HEK293T (cell line): ENCODE data around the gene GJA10.

ENCODE experiments used
- CTCF ChIA-PET: fragments of 350-600 bp; formaldehyde crosslinking; extraction: SDS; loops from one replicate; lab custom pipeline; 2021; ENCODE audit warnings: antibody characterized with exemption, inconsistent platforms; lab: Yijun Ruan, JAX
- POLR2A ChIA-PET: fragments of 350-600 bp; formaldehyde crosslinking; extraction: SDS; loops from one replicate; lab custom pipeline; 2020; ENCODE audit warnings: antibody characterized with exemption, inconsistent platforms; lab: Yijun Ruan, JAX
- DNase-seq: peaks from one replicate; pipeline ENCODE4 v3.0.0; 2012; ENCODE audit warnings: mixed read lengths; ENCODE audit errors: extremely low spot score
- ARNT ChIP-seq: fragments of 450-650 bp; IDR thresholded peaks from 2 replicates; pipeline ENCODE4 v1.6.1; 2017; ENCODE audit warnings: mild to moderate bottlenecking
- BHLHE40 ChIP-seq: fragments of 450-650 bp; IDR thresholded peaks from 2 replicates; pipeline ENCODE4 v1.6.1; 2016; ENCODE audit warnings: mild to moderate bottlenecking, moderate library complexity, borderline replicate concordance
- CTBP1 ChIP-seq: fragments of 450-650 bp; IDR thresholded peaks from 2 replicates; pipeline ENCODE4 v1.6.1; 2016; ENCODE audit warnings: borderline replicate concordance
- ELF4 ChIP-seq: fragments of 450-650 bp; IDR thresholded peaks from 2 replicates; pipeline ENCODE4 v1.6.1; 2017; ENCODE audit warnings: antibody characterized with exemption
- FOXA1 ChIP-seq: fragments of 450-650 bp; IDR thresholded peaks from 2 replicates; pipeline ENCODE4 v1.6.1; 2016; ENCODE audit warnings: mild to moderate bottlenecking
- FOXK2 ChIP-seq: fragments of 450-650 bp; IDR thresholded peaks from 2 replicates; pipeline ENCODE4 v1.6.1; 2016; ENCODE audit warnings: mild to moderate bottlenecking
- FOXM1 ChIP-seq: fragments of 450-650 bp; IDR thresholded peaks from 2 replicates; pipeline ENCODE4 v1.6.1; 2017; ENCODE audit warnings: mild to moderate bottlenecking, borderline replicate concordance
- HDGF ChIP-seq: fragments of 450-650 bp; IDR thresholded peaks from 2 replicates; pipeline ENCODE4 v1.6.1; 2017; ENCODE audit warnings: antibody characterized with exemption, borderline replicate concordance
- L3MBTL2 ChIP-seq: fragments of 450-650 bp; conservative IDR thresholded peaks from 2 replicates; pipeline ENCODE4 v1.6.1; 2016; ENCODE audit warnings: mild to moderate bottlenecking
- LEF1 ChIP-seq: fragments of 450-650 bp; IDR thresholded peaks from 2 replicates; pipeline ENCODE4 v1.6.1; 2017; ENCODE audit warnings: mild to moderate bottlenecking, borderline replicate concordance
- NFRKB ChIP-seq: fragments of 450-650 bp; IDR thresholded peaks from 2 replicates; pipeline ENCODE4 v1.6.1; 2016; ENCODE audit warnings: mild to moderate bottlenecking, moderate library complexity
- PKNOX1 ChIP-seq: fragments of 450-650 bp; IDR thresholded peaks from 2 replicates; pipeline ENCODE4 v1.6.1; 2016
- SP1 ChIP-seq: fragments of 450-650 bp; IDR thresholded peaks from 2 replicates; pipeline ENCODE4 v1.6.1; 2017
- SUZ12 ChIP-seq: fragments of 450-650 bp; IDR thresholded peaks from 2 replicates; pipeline ENCODE4 v1.6.1; 2016; ENCODE audit warnings: mild to moderate bottlenecking
- TARDBP ChIP-seq: fragments of 450-650 bp; IDR thresholded peaks from 2 replicates; pipeline ENCODE4 v1.6.1; 2016
- ZNF384 ChIP-seq: fragments of 450-650 bp; IDR thresholded peaks from 2 replicates; pipeline ENCODE4 v1.6.1; 2016

GJA10 gene

GRCh38 chr6:89941763-89942497 is 47.7 kb downstream of the GJA10 start:
- ChIA-PET CTCF (interaction anchor here (0.7 to 1.7 kb wide), 4 partner anchors 34 to 537 kb away, joined by 3 to 21 read pairs (median 8); no protein-coding TSS in a partner anchor), POLR2A (no interaction called here)
- DNase-seq, result no peak
- no peak for TF ChIP-seq HDGF
- TF ChIP-seq CTBP1, result no peak
- no peak for TF ChIP-seq ELF4
- no peak for TF ChIP-seq LEF1
- TF ChIP-seq TARDBP, result no peak
- TF ChIP-seq PKNOX1, result no peak
- no peak for TF ChIP-seq ZNF384
- no peak for TF ChIP-seq NFRKB
- TF ChIP-seq ARNT, result no peak
- no peak for TF ChIP-seq SP1

GRCh38 chr6:89942601-89943000 is 48.3 kb downstream of the GJA10 start:
- no peak for TF ChIP-seq NFRKB
- TF ChIP-seq CTBP1, result no peak
- no peak for TF ChIP-seq BHLHE40
- no peak for TF ChIP-seq ARNT
- TF ChIP-seq FOXK2, result no peak
- TF ChIP-seq FOXM1, result no peak
- TF ChIP-seq L3MBTL2, result no peak
- no peak for TF ChIP-seq FOXA1
- TF ChIP-seq SP1, result no peak
- no peak for TF ChIP-seq SUZ12
- TF ChIP-seq PKNOX1, result no peak
- no peak for TF ChIP-seq ZNF384
- TF ChIP-seq ELF4, result no peak
- TF ChIP-seq LEF1, result no peak
- TF ChIP-seq TARDBP, result no peak
- TF ChIP-seq HDGF, result no peak
- no peak for DNase-seq
- CTCF ChIA-PET, result interaction anchor here (0.7 to 1.0 kb wide), 2 partner anchors 130 to 536 kb away, joined by 3 to 4 read pairs; no protein-coding TSS in a partner anchor
- POLR2A ChIA-PET, result no interaction called here

GRCh38 chr6:89944181-89944755 is 50.0 kb downstream of the GJA10 start:
- ChIA-PET CTCF (interaction anchor here (0.6 to 1.7 kb wide), 2 partner anchors 23 to 535 kb away, joined by 3 read pairs; no protein-coding TSS in a partner anchor), POLR2A (no interaction called here)
- no peak for DNase-seq
- TF ChIP-seq SP1, result no peak
- no peak for TF ChIP-seq NFRKB
- no peak for TF ChIP-seq LEF1
- no peak for TF ChIP-seq FOXK2
- TF ChIP-seq FOXA1, result no peak
- no peak for TF ChIP-seq SUZ12
- TF ChIP-seq ELF4, result no peak
- TF ChIP-seq HDGF, result no peak
- TF ChIP-seq ARNT, result no peak
- TF ChIP-seq CTBP1, result no peak
- no peak for TF ChIP-seq ZNF384
- TF ChIP-seq L3MBTL2, result no peak
- TF ChIP-seq TARDBP, result no peak
- no peak for TF ChIP-seq BHLHE40
- TF ChIP-seq FOXM1, result no peak

GRCh38 chr6:89944826-89945407 is 50.6 kb downstream of the GJA10 start:
- ChIA-PET POLR2A (no interaction called here), CTCF (interaction anchor here (1.7 kb wide), 1 partner anchor 534 kb away, joined by 3 read pairs; no protein-coding TSS in a partner anchor)
- TF ChIP-seq FOXM1 (no peak), BHLHE40 (no peak), SUZ12 (no peak), ARNT (no peak), ELF4 (no peak), FOXK2 (no peak), ZNF384 (no peak), FOXA1 (no peak), CTBP1 (no peak), TARDBP (no peak)
- no peak for DNase-seq
